ENCODE measurements around the gene PDLIM3.

Gene PDLIM3

DNA sequence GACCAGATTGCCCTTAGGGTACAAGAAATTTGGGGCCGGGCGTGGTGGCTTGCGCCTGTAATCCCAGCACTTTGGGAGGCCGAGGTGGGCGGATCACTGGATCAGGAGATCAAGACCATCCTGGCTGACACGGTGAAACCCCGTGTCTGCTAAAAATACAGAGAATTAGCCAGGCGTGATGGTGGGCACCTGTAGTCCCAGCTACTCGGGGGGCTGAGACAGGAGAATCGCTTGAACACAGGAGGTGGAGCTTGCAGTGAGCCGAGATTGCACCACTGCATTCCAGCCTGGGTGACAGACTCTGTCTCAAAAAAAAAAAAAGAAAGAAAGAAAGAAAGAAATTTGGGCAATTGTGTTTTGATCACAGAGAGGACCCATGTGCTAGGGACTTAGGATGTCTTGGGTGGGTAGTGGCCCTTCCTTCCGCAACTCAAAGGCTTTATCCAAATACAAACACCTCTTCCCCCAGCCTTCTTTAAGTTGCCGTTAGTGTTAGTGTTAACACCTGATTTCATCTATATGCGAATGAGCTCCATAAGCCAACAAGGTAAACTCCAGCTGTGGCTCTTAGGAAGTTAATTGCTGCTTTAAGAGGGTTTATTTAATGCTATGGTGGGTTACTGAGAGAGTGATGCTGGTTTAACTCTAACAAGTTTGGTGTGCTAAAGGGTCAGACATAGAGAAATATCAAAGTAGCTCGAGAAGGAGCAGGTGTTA lies 55.1 kb downstream of the PDLIM3 start:
- Histone ChIP-seq H3K4me3 (ENCODE audit: low read depth, low read length) (no peak overlapping the region), H3K4me1 (ENCODE audit: control insufficient read depth, insufficient read depth, low read length) (no peaks in the 10 kb centered on the region), H3K9me3 (ENCODE audit: control insufficient read depth, insufficient read depth, low read depth, low read length) (no peaks in the 10 kb centered on the region), H3K36me3 (ENCODE audit: control insufficient read depth in 2 of 2, insufficient read depth in 1 of 2, low read length in 2 of 2) (no peaks in the 10 kb centered on the region), H3K27ac (ENCODE audit: extremely low read depth, low read depth, low read length) (no peak overlapping the region)
- POLR2A ChIA-PET, result no interaction called here
- TF ChIP-seq, protein P1, sequence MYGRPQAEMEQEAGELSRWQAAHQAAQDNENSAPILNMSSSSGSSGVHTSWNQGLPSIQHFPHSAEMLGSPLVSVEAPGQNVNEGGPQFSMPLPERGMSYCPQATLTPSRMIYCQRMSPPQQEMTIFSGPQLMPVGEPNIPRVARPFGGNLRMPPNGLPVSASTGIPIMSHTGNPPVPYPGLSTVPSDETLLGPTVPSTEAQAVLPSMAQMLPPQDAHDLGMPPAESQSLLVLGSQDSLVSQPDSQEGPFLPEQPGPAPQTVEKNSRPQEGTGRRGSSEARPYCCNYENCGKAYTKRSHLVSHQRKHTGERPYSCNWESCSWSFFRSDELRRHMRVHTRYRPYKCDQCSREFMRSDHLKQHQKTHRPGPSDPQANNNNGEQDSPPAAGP (tag by site-specific recombination; IDR thresholded peaks at IDR 0.05), result no peak
- TF ChIP-seq SP7 (tag by site-specific recombination; IDR thresholded peaks at IDR 0.05), result no peak
- TF ChIP-seq, protein P2, sequence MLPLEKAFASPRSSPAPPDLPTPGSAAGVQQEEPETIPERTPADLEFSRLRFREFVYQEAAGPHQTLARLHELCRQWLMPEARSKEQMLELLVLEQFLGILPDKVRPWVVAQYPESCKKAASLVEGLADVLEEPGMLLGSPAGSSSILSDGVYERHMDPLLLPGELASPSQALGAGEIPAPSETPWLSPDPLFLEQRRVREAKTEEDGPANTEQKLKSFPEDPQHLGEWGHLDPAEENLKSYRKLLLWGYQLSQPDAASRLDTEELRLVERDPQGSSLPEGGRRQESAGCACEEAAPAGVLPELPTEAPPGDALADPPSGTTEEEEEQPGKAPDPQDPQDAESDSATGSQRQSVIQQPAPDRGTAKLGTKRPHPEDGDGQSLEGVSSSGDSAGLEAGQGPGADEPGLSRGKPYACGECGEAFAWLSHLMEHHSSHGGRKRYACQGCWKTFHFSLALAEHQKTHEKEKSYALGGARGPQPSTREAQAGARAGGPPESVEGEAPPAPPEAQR (tag by site-specific recombination; IDR thresholded peaks at IDR 0.05), result no peak
- no peak for TF ChIP-seq ZSCAN23 (tag by site-specific recombination; IDR thresholded peaks at IDR 0.05)
- TF ChIP-seq ZNF785 (tag by site-specific recombination; IDR thresholded peaks at IDR 0.05), result no peak
- no peak for TF ChIP-seq ZSCAN16 (tag by site-specific recombination; IDR thresholded peaks at IDR 0.05)
- TF ChIP-seq GLI2 (tag by site-specific recombination; IDR thresholded peaks at IDR 0.05; ENCODE audit: borderline replicate concordance, low read depth), result no peak
- CTCF ChIA-PET, result interaction anchor here (1.0 kb wide), 1 partner anchor 8 kb away, joined by 4 read pairs; the partner anchor contains the start of gene CCDC110

GRCh38 chr4:185479507-185479971 lies 55.8 kb downstream of the PDLIM3 start:
- CTCF ChIA-PET, result no interaction called here

DNA sequence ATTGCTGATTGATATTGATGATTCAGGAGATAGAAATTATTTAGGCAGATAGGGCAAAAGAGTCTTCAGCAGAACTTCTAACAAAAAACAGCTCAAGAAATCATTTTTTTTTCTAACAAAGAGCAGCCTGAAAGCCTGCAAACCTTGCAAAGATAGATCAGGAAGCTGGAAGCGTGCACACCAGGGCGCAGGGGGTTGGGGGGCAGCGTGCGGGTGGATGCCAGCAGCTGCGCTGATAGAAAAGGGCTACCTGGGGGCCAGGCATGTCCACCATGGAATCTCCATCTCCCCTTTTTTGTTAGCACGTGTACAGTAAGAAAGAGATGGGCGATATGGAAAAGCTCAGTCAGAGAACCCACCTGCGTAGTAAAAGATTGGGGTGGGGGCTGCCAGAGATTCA lies 62.1 kb downstream of the PDLIM3 start:
- no peaks in the 10 kb centered on the region for H3K36me3 ChIP-seq (ENCODE audit: control insufficient read depth in 2 of 2, insufficient read depth in 1 of 2, low read length in 2 of 2)
- 0 out of 2 replicates have a peak, but pooled peaks cover 3% of the 10 kb centered on the region for H3K4me1 ChIP-seq (ENCODE audit: control insufficient read depth, insufficient read depth, low read length)
- H3K27ac ChIP-seq (ENCODE audit: extremely low read depth, low read depth, low read length), result no peak overlapping the region
- no peaks in the 10 kb centered on the region for H3K9me3 ChIP-seq (ENCODE audit: control insufficient read depth, insufficient read depth, low read depth, low read length)
- ChIA-PET POLR2A (interaction anchor here (1.0 kb wide), 1 partner anchor 62 kb away, joined by 3 read pairs; the partner anchor contains the start of gene PDLIM3), CTCF (interaction anchor here (1.3 kb wide), 1 partner anchor 125 kb away, joined by 6 read pairs; no protein-coding TSS in a partner anchor)
- H3K4me3 ChIP-seq (ENCODE audit: low read depth, low read length), result no peak overlapping the region
- TF ChIP-seq BCL11B (tag by site-specific recombination; IDR thresholded peaks at IDR 0.05; ENCODE audit: low read depth), result no peak
- no peak for TF ChIP-seq FEZF1 (tag by site-specific recombination; IDR thresholded peaks at IDR 0.05)
- TF ChIP-seq, protein P3, sequence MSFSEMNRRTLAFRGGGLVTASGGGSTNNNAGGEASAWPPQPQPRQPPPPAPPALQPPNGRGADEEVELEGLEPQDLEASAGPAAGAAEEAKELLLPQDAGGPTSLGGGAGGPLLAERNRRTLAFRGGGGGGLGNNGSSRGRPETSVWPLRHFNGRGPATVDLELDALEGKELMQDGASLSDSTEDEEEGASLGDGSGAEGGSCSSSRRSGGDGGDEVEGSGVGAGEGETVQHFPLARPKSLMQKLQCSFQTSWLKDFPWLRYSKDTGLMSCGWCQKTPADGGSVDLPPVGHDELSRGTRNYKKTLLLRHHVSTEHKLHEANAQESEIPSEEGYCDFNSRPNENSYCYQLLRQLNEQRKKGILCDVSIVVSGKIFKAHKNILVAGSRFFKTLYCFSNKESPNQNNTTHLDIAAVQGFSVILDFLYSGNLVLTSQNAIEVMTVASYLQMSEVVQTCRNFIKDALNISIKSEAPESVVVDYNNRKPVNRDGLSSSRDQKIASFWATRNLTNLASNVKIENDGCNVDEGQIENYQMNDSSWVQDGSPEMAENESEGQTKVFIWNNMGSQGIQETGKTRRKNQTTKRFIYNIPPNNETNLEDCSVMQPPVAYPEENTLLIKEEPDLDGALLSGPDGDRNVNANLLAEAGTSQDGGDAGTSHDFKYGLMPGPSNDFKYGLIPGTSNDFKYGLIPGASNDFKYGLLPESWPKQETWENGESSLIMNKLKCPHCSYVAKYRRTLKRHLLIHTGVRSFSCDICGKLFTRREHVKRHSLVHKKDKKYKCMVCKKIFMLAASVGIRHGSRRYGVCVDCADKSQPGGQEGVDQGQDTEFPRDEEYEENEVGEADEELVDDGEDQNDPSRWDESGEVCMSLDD (tag by site-specific recombination; IDR thresholded peaks at IDR 0.05), result no peak
- no peak for TF ChIP-seq ZXDB (tag by site-specific recombination; IDR thresholded peaks at IDR 0.05)
- no peak for TF ChIP-seq ZNF274 (IDR thresholded peaks at IDR 0.05; ENCODE audit: low read length)
- no peak for TF ChIP-seq ZNF274 (tag by site-specific recombination; IDR thresholded peaks at IDR 0.05; ENCODE audit: borderline replicate concordance)
- no peak for TF ChIP-seq ZBTB48 (tag by site-specific recombination; IDR thresholded peaks at IDR 0.05)
- TF ChIP-seq ZNF211 (tag by site-specific recombination; IDR thresholded peaks at IDR 0.05; ENCODE audit: low read depth), result no peak
- TF ChIP-seq KLF1 (tag by site-specific recombination; IDR thresholded peaks at IDR 0.05), result no peak
- no peak for TF ChIP-seq ZNF132 (tag by site-specific recombination; IDR thresholded peaks at IDR 0.05; ENCODE audit: borderline replicate concordance)
- TF ChIP-seq, protein P4, sequence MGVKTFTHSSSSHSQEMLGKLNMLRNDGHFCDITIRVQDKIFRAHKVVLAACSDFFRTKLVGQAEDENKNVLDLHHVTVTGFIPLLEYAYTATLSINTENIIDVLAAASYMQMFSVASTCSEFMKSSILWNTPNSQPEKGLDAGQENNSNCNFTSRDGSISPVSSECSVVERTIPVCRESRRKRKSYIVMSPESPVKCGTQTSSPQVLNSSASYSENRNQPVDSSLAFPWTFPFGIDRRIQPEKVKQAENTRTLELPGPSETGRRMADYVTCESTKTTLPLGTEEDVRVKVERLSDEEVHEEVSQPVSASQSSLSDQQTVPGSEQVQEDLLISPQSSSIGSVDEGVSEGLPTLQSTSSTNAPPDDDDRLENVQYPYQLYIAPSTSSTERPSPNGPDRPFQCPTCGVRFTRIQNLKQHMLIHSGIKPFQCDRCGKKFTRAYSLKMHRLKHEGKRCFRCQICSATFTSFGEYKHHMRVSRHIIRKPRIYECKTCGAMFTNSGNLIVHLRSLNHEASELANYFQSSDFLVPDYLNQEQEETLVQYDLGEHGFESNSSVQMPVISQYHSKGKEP (tag by site-specific recombination; IDR thresholded peaks at IDR 0.05), result no peak
- TF ChIP-seq ZNF654 (tag by site-specific recombination; IDR thresholded peaks at IDR 0.05; ENCODE audit: low read depth), result no peak
- TF ChIP-seq ZNF670 (tag by site-specific recombination; IDR thresholded peaks at IDR 0.05; ENCODE audit: low read depth), result no peak
- no peak for TF ChIP-seq RBAK (tag by site-specific recombination; IDR thresholded peaks at IDR 0.05)
- TF ChIP-seq, protein P5, sequence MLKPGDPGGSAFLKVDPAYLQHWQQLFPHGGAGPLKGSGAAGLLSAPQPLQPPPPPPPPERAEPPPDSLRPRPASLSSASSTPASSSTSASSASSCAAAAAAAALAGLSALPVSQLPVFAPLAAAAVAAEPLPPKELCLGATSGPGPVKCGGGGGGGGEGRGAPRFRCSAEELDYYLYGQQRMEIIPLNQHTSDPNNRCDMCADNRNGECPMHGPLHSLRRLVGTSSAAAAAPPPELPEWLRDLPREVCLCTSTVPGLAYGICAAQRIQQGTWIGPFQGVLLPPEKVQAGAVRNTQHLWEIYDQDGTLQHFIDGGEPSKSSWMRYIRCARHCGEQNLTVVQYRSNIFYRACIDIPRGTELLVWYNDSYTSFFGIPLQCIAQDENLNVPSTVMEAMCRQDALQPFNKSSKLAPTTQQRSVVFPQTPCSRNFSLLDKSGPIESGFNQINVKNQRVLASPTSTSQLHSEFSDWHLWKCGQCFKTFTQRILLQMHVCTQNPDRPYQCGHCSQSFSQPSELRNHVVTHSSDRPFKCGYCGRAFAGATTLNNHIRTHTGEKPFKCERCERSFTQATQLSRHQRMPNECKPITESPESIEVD (tag by site-specific recombination; IDR thresholded peaks at IDR 0.05), result no peak
- no peak for TF ChIP-seq ZNF473 (tag by site-specific recombination; IDR thresholded peaks at IDR 0.05)

More at GRCh38 chr4:185479507-185479971, 55.8 kb downstream of the PDLIM3 start:
- Histone ChIP-seq H3K4me3 (ENCODE audit: low read depth, low read length) (no peak overlapping the region), H3K27ac (ENCODE audit: extremely low read depth, low read depth, low read length) (no peak overlapping the region), H3K4me1 (ENCODE audit: control insufficient read depth, insufficient read depth, low read length) (no peaks in the 10 kb centered on the region), H3K36me3 (ENCODE audit: control insufficient read depth in 2 of 2, insufficient read depth in 1 of 2, low read length in 2 of 2) (no peaks in the 10 kb centered on the region), H3K9me3 (ENCODE audit: control insufficient read depth, insufficient read depth, low read depth, low read length) (no peaks in the 10 kb centered on the region)
- POLR2A ChIA-PET, result no interaction called here
- TF ChIP-seq ZNF202 (tag by site-specific recombination; IDR thresholded peaks at IDR 0.05; ENCODE audit: borderline replicate concordance), result no peak

Measured in HEK293 (cell line).